Activated T-helper 17 cell treated with anti-CD3 and anti-CD28 coated beads, Interleukin-2, amount 50 U/mL, for 72 hours (primary cell): ENCODE results near the gene PLXNA3. TPM values are rescaled to one million over a fixed set of nuclear protein-coding genes. Genes with fewer than 3 reads are reported as not detected.

ENCODE experiments used
- ATAC-seq: fragments of 150-1000 bp; cut with Tn5 transposase; replicated peaks from 2 replicates; pipeline ENCODE4 v1.10.0; 2021; ENCODE audit warnings: mild to moderate bottlenecking, moderate library complexity
- H3K27ac Mint-ChIP-seq: one replicate; pipeline ENCODE4 v1.8.0; 2022; ENCODE audit warnings: mixed read lengths
- H3K27me3 Mint-ChIP-seq: one replicate; pipeline ENCODE4 v1.8.0; 2022; ENCODE audit warnings: mixed read lengths
- H3K36me3 Mint-ChIP-seq: one replicate; pipeline ENCODE4 v1.8.0; 2022; ENCODE audit warnings: low read depth, mild to moderate bottlenecking, mixed read lengths
- H3K4me1 Mint-ChIP-seq: one replicate; pipeline ENCODE4 v1.8.0; 2022; ENCODE audit warnings: mixed read lengths
- H3K4me3 Mint-ChIP-seq: one replicate; pipeline ENCODE4 v1.8.0; 2022; ENCODE audit warnings: mild to moderate bottlenecking, mixed read lengths
- H3K9me3 Mint-ChIP-seq: one replicate; pipeline ENCODE4 v1.8.0; 2022; ENCODE audit warnings: mixed read lengths
- total RNA-seq, 2 donors: library from RNA; stranded (reverse); gene quantifications; one replicate each; pipeline ENCODE4 v1.2.3, GENCODE V29; 2022

Gene PLXNA3
- total RNA-seq, 2 donors from 2014 or later: 63.2 to 67.8 TPM

DNA sequence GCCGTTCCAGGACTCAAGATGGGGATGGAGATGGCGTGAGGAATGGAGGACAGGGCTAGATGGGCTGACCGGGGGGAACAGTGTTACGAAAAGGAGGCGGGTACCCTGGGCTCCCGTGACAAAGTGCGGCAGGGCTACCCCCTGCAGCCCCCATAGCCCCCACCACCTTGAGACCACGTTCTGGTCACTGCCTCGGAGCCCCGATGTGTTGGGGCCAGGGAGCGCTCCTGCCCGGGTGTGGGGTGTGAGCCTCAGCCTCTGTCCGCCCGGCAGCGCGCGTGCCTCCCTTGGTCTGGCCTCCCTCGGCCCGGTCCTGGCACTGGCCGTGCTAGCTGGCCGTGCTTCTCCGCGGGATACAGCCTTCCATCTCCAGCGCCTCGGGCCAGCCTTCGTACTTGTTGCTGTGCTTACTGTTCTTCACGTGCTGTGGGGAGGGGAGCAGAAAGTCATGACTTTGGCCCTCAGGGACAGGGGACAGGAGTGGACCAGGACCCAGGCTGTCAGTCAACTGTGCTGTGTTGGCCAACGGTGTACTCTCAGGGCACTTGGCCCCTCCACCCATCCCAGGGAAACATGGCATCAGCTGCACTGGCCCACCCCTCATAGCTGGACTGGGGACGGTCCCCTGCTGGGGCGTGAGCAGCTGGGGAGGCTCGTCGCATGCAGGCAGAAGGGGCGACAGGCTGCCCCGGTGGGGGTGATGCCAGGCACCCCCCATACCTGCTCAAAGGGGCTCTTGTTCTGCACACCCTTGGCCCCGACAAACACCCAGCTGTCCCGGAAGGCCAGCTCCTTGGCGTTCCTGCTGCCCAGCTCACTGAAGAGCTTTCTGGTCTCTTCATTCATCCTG lies 48.6 kb downstream of the PLXNA3 start:
- no peak for ATAC-seq
- H3K4me1 Mint-ChIP-seq: no peaks in the 10 kb centered on the region
- no peaks in the 10 kb centered on the region for H3K9me3 Mint-ChIP-seq
- H3K36me3 Mint-ChIP-seq: peaks cover 31% of the 10 kb centered on the region
- no peak overlapping the region for H3K4me3 Mint-ChIP-seq
- H3K27ac Mint-ChIP-seq: no peak overlapping the region
- H3K27me3 Mint-ChIP-seq: no peaks in the 10 kb centered on the region

- Mint-ChIP-seq H3K4me1 (no peaks in the 10 kb centered on the region), H3K27me3 (no peaks in the 10 kb centered on the region), H3K36me3 (peaks cover 31% of the 10 kb centered on the region), H3K27ac (no peak overlapping the region), H3K9me3 (no peaks in the 10 kb centered on the region), H3K4me3 (no peak overlapping the region)
- ATAC-seq: no peak
Observed at GRCh38 chrX:154507673-154508383, 49.7 kb downstream of the PLXNA3 start.

GRCh38 chrX:154508384-154508745 lies 50.3 kb downstream of the PLXNA3 start:
- Mint-ChIP-seq H3K9me3 (no peaks in the 10 kb centered on the region), H3K36me3 (peaks cover 31% of the 10 kb centered on the region), H3K4me3 (no peak overlapping the region), H3K4me1 (no peaks in the 10 kb centered on the region), H3K27ac (no peak overlapping the region), H3K27me3 (no peaks in the 10 kb centered on the region)
- no peak for ATAC-seq

GRCh38 chrX:154509455-154509854 lies 51.4 kb downstream of the PLXNA3 start:
- peaks cover 7% of the 10 kb centered on the region for H3K4me1 Mint-ChIP-seq
- H3K27me3 Mint-ChIP-seq: no peaks in the 10 kb centered on the region
- H3K27ac Mint-ChIP-seq: no peak overlapping the region
- H3K36me3 Mint-ChIP-seq: peaks cover 31% of the 10 kb centered on the region
- no peak overlapping the region for H3K4me3 Mint-ChIP-seq
- no peaks in the 10 kb centered on the region for H3K9me3 Mint-ChIP-seq
- ATAC-seq: no peak

DNA sequence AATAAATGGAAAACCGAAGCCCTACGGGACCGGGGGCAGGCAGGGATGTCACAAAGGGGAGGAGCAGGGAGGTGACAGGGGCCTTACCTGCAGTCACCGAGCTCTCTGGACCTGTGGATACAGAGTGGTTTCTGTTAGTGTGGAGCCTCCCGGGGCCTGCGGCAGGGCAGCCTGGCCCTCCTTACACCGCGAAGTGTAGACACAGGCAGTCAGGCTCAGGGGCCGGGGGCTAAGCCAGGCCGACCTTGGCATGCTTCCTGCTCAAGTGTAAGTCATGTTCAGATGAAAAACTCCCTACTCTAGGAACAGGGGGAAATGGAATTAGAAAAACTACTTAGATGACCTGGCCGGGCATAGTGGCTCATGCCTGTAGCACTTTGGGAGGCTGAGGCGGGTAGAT lies 53.7 kb downstream of the PLXNA3 start:
- no peak overlapping the region for H3K27ac Mint-ChIP-seq
- H3K27me3 Mint-ChIP-seq: no peaks in the 10 kb centered on the region
- no peak for ATAC-seq
- H3K4me1 Mint-ChIP-seq: peaks cover 10% of the 10 kb centered on the region
- no peak overlapping the region for H3K4me3 Mint-ChIP-seq
- no peaks in the 10 kb centered on the region for H3K9me3 Mint-ChIP-seq
- peaks cover 31% of the 10 kb centered on the region for H3K36me3 Mint-ChIP-seq

DNA sequence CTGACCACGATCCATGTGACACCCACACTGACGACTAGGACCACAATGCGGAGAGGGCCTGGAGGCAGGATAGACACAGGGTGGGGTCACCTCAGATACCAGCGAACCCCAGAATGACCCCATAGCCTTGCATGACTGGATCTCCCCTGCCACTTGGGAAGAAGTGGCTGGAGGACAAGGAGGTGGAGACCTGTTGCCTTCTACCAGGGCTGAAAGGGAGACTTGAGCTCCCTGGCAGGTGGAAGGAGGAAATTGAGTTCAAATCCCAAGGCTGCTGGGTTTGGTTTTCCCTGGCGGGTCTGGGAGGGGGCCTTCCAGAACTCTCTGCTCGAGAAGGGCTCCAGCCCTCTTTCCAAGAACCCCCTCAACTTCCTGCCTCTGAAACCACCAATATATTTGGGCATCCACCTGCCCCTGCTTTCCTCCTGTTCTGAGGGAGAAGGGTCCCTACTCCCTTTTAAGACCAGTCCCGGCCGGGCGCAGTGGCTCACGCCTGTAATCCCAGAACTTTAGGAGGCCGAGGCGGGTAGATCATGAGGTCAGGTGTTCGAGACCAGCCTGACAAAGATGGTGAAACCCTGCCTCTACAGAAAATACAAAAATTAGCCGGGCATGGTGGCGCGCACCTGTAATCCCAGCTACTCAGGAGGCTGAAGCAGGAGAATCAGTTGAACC lies 54.9 kb downstream of the PLXNA3 start:
- no peaks in the 10 kb centered on the region for H3K9me3 Mint-ChIP-seq
- peaks cover 10% of the 10 kb centered on the region for H3K4me1 Mint-ChIP-seq
- no peaks in the 10 kb centered on the region for H3K27me3 Mint-ChIP-seq
- no peak for ATAC-seq
- H3K27ac Mint-ChIP-seq: no peak overlapping the region
- H3K4me3 Mint-ChIP-seq: peak overlapping the region; percentile 63
- peaks cover 31% of the 10 kb centered on the region for H3K36me3 Mint-ChIP-seq

DNA sequence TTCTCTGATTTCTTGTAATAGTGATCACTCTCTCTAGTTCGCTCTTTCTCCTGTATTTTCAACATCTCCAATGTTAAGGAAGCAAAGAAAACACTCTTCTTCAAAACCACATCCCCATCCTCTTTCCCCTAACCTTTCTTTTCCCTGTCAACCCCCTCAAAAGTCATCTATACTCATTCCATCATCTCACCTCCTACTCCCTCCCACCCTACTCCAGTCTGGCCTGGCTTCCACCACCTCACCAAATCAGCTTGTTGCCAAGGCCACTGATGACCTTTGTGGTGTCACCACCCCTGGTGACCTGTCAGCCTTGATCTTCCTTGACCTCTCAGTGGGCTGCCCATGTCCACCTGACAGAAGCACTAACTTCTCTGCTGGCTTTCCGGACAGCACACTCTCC lies 55.6 kb downstream of the PLXNA3 start:
- no peaks in the 10 kb centered on the region for H3K9me3 Mint-ChIP-seq
- peaks cover 10% of the 10 kb centered on the region for H3K4me1 Mint-ChIP-seq
- H3K27me3 Mint-ChIP-seq: no peaks in the 10 kb centered on the region
- peak overlapping the region; percentile 63 for H3K4me3 Mint-ChIP-seq
- peaks cover 27% of the 10 kb centered on the region for H3K36me3 Mint-ChIP-seq
- H3K27ac Mint-ChIP-seq: peak overlapping the region; percentile 52
- ATAC-seq: no peak

DNA sequence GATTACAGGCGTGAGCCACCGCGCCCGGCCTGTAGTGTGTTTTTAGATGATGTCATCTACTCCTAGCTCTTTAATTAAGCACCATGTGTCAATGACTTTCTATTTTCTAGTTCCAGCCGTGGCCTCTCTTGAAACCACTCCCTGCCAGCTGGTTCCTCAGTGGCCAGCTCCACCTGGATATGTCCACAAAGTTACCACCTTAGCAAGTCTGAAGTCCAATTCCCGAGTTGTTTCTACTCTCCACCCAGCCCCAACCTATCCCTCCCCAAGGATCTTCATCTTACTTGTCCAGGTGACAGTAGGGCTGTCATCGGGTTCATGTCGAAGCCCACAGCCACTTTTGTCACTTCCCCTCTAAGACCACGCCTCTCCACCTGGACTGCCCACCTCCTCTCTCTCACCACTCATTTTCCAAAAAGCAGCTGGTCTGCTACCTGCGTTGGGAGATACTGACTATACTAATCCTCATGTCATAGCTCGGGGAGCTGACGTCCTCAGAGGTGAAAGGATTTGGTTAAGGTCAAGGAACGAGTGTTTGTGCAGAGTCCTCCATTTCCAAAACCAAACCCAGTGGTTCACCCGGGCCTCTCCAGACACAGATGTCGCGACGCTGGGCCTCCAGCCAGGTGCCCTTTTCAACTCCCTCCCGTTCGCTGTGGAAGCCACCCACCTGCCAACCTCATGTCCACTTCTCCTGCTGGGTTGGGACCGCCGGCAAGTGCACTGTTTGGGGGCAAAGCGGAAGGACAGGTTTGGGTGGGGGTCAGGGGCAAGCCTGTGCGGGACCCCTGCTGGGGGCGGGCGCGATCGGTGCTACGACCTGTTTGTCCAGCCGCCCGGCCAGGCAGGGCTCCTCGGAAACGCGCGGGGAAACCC lies 57.2 kb downstream of the PLXNA3 start:
- ATAC-seq: peak; percentile 20
- H3K36me3 Mint-ChIP-seq: peaks cover 13% of the 10 kb centered on the region
- no peaks in the 10 kb centered on the region for H3K27me3 Mint-ChIP-seq
- H3K4me1 Mint-ChIP-seq: peaks cover 10% of the 10 kb centered on the region
- H3K27ac Mint-ChIP-seq: peak overlapping the region; percentile 61
- peak overlapping the region; percentile 87 for H3K4me3 Mint-ChIP-seq
- no peaks in the 10 kb centered on the region for H3K9me3 Mint-ChIP-seq

GRCh38 chrX:154515966-154516655 lies 58.0 kb downstream of the PLXNA3 start, which contains the start of gene FAM3A:
FAM3A (minus strand) TSS chrX:154516232; CDS start chrX:154515772, 460 bp downstream.
- no peaks in the 10 kb centered on the region for H3K9me3 Mint-ChIP-seq
- peak within 1 kb of the TSS; percentile 87 for H3K4me3 Mint-ChIP-seq
- ATAC-seq: peak; percentile 96
- H3K4me1 Mint-ChIP-seq: peaks cover 10% of the 10 kb centered on the region
- peaks cover 6% of the 10 kb centered on the region for H3K36me3 Mint-ChIP-seq
- peak within 1 kb of the TSS; percentile 86 for H3K27ac Mint-ChIP-seq
- H3K27me3 Mint-ChIP-seq: no peaks in the 10 kb centered on the region

DNA sequence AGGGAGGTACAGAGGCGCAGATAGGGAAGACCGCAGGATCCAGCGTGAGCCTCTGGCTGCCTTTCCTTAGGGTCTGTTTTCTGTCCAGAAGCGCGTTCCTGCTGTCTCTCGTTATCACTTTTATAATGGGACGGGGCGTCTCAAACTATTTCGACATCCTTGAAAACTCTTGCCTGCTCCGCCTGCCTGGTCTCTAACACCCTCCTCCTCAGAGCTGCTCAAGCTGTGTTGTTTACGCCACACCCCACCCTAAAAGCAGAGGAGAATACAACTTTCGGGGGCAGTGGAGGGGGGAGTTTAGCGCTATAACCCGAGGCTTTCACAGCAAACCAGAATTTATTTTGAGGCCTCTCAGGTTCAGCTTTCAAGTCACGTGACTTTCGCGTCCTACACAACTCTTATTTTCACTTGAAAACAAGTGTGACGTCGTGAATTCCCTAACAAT lies 58.6 kb downstream of the PLXNA3 start:
- no peak for ATAC-seq
- Mint-ChIP-seq H3K27me3 (no peaks in the 10 kb centered on the region), H3K36me3 (peaks cover 4% of the 10 kb centered on the region)

DNA sequence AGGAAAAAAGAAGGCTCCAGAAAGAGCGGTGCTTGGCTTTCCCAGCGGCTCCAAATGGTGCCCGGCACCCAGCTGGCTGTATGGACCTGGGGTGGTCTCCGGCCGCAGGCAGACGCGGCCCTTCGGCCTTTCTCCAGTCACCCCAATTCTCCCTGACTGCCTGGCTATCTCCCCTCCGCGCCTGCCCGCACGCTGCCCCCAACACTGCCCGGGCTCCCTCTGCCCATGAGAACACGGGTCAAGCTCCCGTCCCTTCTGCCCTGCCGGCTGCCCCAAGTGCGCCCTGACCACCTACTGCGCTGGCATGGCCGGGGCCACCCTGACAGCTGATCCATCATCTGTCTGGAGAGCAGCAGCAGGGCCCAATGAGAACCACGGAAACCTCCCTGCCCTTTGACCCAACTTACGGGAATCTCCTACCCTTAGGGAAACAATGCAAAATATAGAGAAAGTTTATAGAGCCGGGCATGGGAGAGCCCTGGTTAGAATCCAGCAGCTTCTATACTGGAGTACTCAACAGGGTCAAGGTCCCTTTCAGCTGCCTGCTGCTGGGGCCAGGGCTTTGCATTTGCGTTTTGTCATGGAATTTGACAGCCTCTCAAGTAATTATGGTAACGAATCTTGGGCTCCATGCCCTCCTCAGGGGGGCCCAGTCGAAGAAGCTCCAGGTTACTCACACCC lies 59.2 kb downstream of the PLXNA3 start:
- H3K4me3 Mint-ChIP-seq: peak overlapping the region; percentile 87
- ATAC-seq: no peak
- H3K27ac Mint-ChIP-seq: no peak overlapping the region
- no peaks in the 10 kb centered on the region for H3K27me3 Mint-ChIP-seq
- H3K4me1 Mint-ChIP-seq: peaks cover 10% of the 10 kb centered on the region
- H3K36me3 Mint-ChIP-seq: peaks cover 4% of the 10 kb centered on the region
- no peaks in the 10 kb centered on the region for H3K9me3 Mint-ChIP-seq

More for the DNA sequence above, 58.6 kb downstream of the PLXNA3 start:
- Mint-ChIP-seq H3K9me3 (no peaks in the 10 kb centered on the region), H3K4me1 (peaks cover 10% of the 10 kb centered on the region), H3K4me3 (peak overlapping the region; percentile 87), H3K27ac (peak overlapping the region; percentile 86)

- Mint-ChIP-seq H3K36me3 (peaks cover 4% of the 10 kb centered on the region), H3K27me3 (no peaks in the 10 kb centered on the region), H3K4me1 (peaks cover 3% of the 10 kb centered on the region), H3K4me3 (no peak overlapping the region), H3K27ac (no peak overlapping the region), H3K9me3 (no peaks in the 10 kb centered on the region)
- no peak for ATAC-seq
Observed at GRCh38 chrX:154519389-154519788, 61.3 kb downstream of the PLXNA3 start.
